ENCODE results near the gene MGMT. TPM values are rescaled to one million over a fixed set of nuclear protein-coding genes. Genes with fewer than 3 reads are reported as not detected.

The MGMT gene
- total RNA-seq, 1 experiment from 2014 or later = 11.5 TPM

DNA sequence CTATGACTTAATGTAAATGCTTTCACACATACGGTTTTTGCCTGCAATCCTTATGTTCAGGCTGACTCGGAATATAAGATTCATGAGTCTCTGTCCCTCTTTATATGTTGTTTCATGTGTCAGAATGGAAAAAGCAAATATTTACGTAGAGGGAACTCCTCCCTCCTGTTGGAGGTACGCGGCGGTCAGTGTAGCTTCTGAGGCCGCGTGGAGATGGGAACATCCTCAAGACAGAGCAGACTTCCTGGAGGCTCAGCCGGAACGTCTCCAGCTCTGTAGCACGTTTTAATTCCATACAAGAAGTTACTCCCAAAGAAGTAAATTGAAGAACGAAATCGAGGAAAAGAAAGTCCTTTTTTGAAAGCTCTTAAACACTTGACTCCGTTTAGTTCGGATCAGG lies 248.8 kb downstream of the MGMT start:
- Histone ChIP-seq H3K9me3 (ENCODE audit: control insufficient read depth in 1 of 2, insufficient read depth in 1 of 2, low read depth in 1 of 2, low read length in 2 of 2) (no peaks in the 10 kb centered on the region), H3K79me2 (ENCODE audit: insufficient read depth, low read length) (no peaks in the 10 kb centered on the region), H3K4me1 (ENCODE audit: control insufficient read depth in 1 of 2, insufficient read depth in 2 of 2, low read length in 2 of 2) (no peaks in the 10 kb centered on the region), H3K4me2 (ENCODE audit: low read length) (no peak overlapping the region), H3K4me3 (replicated peaks in 1 of 2; ENCODE audit: low read depth in 1 of 2, low read length in 2 of 2) (no peak overlapping the region), H3K36me3 (ENCODE audit: control insufficient read depth in 1 of 2, insufficient read depth in 2 of 2, low read length in 2 of 2) (no peaks in the 10 kb centered on the region), H4K20me1 (ENCODE audit: insufficient read depth) (no peaks in the 10 kb centered on the region), H2AFZ (ENCODE audit: low read depth, low read length, poor library complexity, severe bottlenecking) (no peak overlapping the region), H3K9me2 (ENCODE audit: insufficient read depth) (no peaks in the 10 kb centered on the region), H3K27ac (ENCODE audit: low read depth, low read length) (no peak overlapping the region), H3K27me3 (ENCODE audit: insufficient read depth, low read length) (no peaks in the 10 kb centered on the region), H3K9ac (ENCODE audit: low read length) (no peak overlapping the region)
- no TSS peak for BruUV-seq (replicated peaks)
- POLR2A ChIA-PET = no interaction called here
- no peak for TF ChIP-seq TCF7L2 (IDR thresholded peaks at IDR 0.05; ENCODE audit: borderline replicate concordance, extremely low read depth, insufficient read depth, insufficient read length)
- TF ChIP-seq SIN3A (IDR thresholded peaks at IDR 0.05; ENCODE audit: low read depth) = no peak
- no peak for TF ChIP-seq YY1 (IDR thresholded peaks at IDR 0.05; ENCODE audit: extremely low read depth, insufficient replicate concordance, low read depth, low read length)
- no peak for TF ChIP-seq FOSL1 (IDR thresholded peaks at IDR 0.05; ENCODE audit: low read depth)
- TF ChIP-seq POLR2AphosphoS5 (IDR thresholded peaks at IDR 0.05; ENCODE audit: low read depth, low read length) = no peak
- TF ChIP-seq EGR1 (IDR thresholded peaks at IDR 0.05; ENCODE audit: low read depth) = no peak
- TF ChIP-seq, protein P1, sequence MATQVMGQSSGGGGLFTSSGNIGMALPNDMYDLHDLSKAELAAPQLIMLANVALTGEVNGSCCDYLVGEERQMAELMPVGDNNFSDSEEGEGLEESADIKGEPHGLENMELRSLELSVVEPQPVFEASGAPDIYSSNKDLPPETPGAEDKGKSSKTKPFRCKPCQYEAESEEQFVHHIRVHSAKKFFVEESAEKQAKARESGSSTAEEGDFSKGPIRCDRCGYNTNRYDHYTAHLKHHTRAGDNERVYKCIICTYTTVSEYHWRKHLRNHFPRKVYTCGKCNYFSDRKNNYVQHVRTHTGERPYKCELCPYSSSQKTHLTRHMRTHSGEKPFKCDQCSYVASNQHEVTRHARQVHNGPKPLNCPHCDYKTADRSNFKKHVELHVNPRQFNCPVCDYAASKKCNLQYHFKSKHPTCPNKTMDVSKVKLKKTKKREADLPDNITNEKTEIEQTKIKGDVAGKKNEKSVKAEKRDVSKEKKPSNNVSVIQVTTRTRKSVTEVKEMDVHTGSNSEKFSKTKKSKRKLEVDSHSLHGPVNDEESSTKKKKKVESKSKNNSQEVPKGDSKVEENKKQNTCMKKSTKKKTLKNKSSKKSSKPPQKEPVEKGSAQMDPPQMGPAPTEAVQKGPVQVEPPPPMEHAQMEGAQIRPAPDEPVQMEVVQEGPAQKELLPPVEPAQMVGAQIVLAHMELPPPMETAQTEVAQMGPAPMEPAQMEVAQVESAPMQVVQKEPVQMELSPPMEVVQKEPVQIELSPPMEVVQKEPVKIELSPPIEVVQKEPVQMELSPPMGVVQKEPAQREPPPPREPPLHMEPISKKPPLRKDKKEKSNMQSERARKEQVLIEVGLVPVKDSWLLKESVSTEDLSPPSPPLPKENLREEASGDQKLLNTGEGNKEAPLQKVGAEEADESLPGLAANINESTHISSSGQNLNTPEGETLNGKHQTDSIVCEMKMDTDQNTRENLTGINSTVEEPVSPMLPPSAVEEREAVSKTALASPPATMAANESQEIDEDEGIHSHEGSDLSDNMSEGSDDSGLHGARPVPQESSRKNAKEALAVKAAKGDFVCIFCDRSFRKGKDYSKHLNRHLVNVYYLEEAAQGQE (IDR thresholded peaks at IDR 0.05; ENCODE audit: low read depth) = no peak
- TF ChIP-seq ELF1 (IDR thresholded peaks at IDR 0.05; ENCODE audit: borderline replicate concordance, low read depth) = no peak
- TF ChIP-seq CEBPB (IDR thresholded peaks at IDR 0.05; ENCODE audit: low read depth) = no peak
- TF ChIP-seq EZH2 (IDR thresholded peaks at IDR 0.05) = no peak
- no peak for TF ChIP-seq POLR2A (IDR thresholded peaks at IDR 0.05; ENCODE audit: borderline replicate concordance, extremely low read depth, insufficient read depth, insufficient read length)
- DNase-seq (ENCODE audit: low read depth, low spot score) (no peak), ATAC-seq (no peak)
- RAD21 ChIA-PET (ENCODE audit: low non-redundant PET in 1 of 2, low total read pairs in 2 of 2, uncharacterized antibody in 2 of 2, unreplicated experiment in 2 of 2) = no interaction called here
- CTCF ChIA-PET = no interaction called here
- intact Hi-C loops (cut with micrococcal nuclease) = no loop called here
